RWPE1 (cell line): ENCODE measurements around the gene TBC1D10A.

Source experiments
- CTCF ChIA-PET: fragments of 350-600 bp; sonication (Branson Sonifier 250); formaldehyde crosslinking; extraction: SDS; loops from one replicate; lab custom pipeline; 2021; lab: Yijun Ruan, JAX
- POLR2A ChIA-PET: fragments of 400-600 bp; formaldehyde crosslinking; extraction: SDS; loops from one replicate; lab custom pipeline; 2020; ENCODE audit warnings: antibody characterized with exemption; ENCODE audit not compliant: low non-redundant PET; lab: Yijun Ruan, JAX
- DNase-seq: peaks from one replicate; pipeline ENCODE4 v3.0.0; 2012; ENCODE audit warnings: low spot score
- H3K27ac ChIP-seq: fragments of 450-650 bp; 2 replicates; pipeline ENCODE4 v1.5.1; 2017
- CTCF ChIP-seq: fragments of 450-650 bp; conservative IDR thresholded peaks from 2 replicates; pipeline ENCODE4 v1.5.1; 2017; ENCODE audit warnings: low read depth, mild to moderate bottlenecking

Gene TBC1D10A

DNA sequence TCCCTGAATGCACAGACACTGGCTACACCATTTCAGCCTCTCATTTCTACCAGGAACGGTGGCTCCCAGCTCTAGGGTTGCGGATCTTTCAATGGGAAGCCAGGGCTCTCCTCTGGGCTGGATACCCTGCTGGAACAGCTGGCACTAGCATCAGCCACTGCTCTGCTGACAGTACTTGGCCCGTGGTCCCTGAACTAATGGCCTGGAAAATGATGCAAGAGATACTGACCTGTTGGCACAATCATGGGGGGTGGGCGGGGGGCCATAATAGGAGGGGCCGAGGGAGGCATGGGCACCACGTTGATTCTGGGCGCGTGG is 10.7 kb upstream of the TBC1D10A start:
- no peak for TF ChIP-seq CTCF
- ChIA-PET CTCF (no interaction called here), POLR2A (no interaction called here)
- H3K27ac ChIP-seq, result no peak overlapping the region
- DNase-seq, result no peak

DNA sequence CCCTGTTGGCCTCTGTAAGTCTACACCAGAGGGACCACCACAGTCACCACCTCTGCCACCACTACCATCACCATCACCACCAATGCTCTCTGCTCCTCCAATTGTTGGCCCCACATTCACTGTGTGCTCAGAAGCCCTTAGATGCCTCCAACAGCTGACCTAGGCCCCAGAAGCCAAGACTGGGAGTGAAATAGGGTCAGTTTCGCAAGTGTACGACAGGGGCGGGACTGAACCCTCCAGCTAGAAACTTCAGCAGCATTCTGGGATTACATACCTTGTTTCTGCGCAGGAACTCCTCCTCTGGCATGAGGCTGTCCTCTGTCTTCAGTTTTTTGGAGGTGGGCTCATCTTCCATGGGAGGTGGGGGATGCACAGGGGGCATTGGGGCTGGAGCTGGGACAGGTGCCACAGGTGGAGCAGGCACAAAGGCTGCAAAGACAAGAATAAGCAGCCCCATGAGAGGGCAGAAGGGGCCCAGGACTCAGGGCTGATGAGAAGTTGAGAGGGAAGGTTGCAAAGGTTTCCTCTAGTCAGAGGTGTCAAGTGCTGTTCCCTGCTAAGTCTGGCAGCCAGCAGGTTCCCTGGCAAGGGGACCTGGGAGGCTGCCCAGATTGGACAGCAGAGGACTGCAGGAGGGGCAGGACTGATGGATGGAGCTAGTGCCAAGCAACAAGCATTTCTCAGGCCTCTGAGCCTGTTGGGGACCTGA is 10.2 kb upstream of the TBC1D10A start:
- POLR2A ChIA-PET, result no interaction called here
- no peak for DNase-seq
- TF ChIP-seq CTCF, result no peak
- CTCF ChIA-PET, result no interaction called here
- no peak overlapping the region for H3K27ac ChIP-seq

DNA sequence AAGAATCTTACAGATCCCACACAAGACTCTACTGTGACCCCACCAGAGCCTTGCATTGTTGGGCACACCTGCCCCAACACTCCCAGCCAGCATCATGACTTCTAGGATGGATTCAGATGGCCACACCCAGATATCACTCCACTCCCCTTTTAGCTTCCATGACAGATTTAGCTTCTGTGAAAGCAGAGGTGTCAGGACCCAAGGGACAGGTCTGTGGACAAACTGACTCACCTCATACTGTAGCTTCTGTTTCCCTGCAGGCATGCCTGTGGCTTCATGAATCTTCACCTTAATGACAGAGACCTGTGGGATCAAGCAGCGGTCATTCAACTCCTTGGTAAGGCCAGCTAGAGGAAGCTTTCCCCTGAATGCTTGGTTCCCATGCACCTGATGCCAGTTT is 8.5 kb upstream of the TBC1D10A start:
- TF ChIP-seq CTCF, result no peak
- DNase-seq, result no peak
- no peak overlapping the region for H3K27ac ChIP-seq
- CTCF ChIA-PET, result interaction anchor here (1.1 kb wide), 1 partner anchor 47 kb away, joined by 4 read pairs; no protein-coding TSS in a partner anchor
- POLR2A ChIA-PET, result no interaction called here

DNA sequence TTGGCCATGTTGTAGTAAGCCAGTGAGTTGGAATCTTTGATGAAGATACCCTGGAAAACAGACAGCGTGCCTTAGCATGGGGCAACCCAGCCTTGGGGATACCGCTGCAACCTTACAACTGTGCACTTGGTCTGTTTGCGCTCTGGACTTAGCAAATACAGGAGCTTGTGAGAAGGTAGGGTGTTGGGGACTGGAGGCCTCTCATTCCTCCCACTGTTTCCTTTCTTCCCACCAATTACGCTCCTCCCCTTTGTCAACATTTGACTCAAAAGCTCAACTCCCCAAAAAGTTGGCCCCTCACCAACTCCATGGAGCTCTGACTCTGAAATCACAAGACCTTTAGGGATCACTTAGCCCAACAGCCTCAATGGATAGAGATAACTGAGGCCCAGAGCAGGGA is 7.9 kb upstream of the TBC1D10A start:
- H3K27ac ChIP-seq, result no peak overlapping the region
- TF ChIP-seq CTCF, result no peak
- CTCF ChIA-PET, result interaction anchor here (1.1 kb wide), 1 partner anchor 47 kb away, joined by 4 read pairs; no protein-coding TSS in a partner anchor
- no peak for DNase-seq
- POLR2A ChIA-PET, result no interaction called here

GRCh38 chr22:30333707-30334087 is 7.0 kb upstream of the TBC1D10A start:
- no peak overlapping the region for H3K27ac ChIP-seq
- no peak for DNase-seq
- POLR2A ChIA-PET, result no interaction called here
- TF ChIP-seq CTCF, result no peak
- CTCF ChIA-PET, result interaction anchor here (0.6 kb wide), 1 partner anchor 14 kb away, joined by 3 read pairs; no protein-coding TSS in a partner anchor

DNA sequence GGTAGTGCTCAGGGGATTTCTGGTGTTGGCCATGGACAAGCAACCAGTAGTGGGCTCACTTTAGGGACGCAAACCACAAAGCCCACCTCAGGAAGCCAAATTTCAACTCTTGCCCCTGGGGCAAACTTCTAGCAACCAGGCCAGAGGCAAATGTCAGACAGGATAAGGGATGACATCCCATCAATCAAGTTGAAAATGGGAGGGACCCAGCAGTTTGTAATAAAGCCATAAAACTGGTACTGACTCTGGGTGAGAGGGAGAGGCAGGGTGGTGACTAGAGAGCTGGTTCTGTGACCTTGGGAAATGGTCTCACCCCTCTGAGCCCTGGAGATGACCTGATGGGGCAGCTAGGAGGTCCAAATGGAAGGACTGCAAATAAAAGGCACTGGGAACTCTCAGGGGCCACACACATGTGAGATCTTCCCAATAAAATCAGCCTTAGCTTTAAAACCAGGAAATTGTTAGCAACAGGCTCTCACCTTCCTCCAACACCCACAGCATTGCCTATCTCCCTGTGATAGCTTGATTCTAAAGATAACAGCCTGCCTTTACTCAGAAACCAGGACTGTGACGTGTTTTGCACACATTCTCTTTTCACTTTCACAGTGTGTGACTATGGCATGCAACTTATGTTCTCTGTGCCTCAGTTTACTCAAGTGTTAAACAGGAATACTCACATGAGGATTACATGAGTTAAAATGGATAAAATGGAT is 6.4 kb upstream of the TBC1D10A start:
- ChIA-PET POLR2A (no interaction called here), CTCF (interaction anchor here (0.6 kb wide), 1 partner anchor 78 kb away, joined by 4 read pairs; no protein-coding TSS in a partner anchor)
- DNase-seq, result no peak
- H3K27ac ChIP-seq, result peak overlapping the region; percentile 35
- no peak for TF ChIP-seq CTCF
